Muscle of back (tissue), 11 donors: Measurements from ENCODE around the gene XRN2. TPM values are rescaled to one million over a fixed set of nuclear protein-coding genes. Genes with fewer than 3 reads are reported as not detected.
A peak's percentile ranks its signal among the peaks of the same experiment; 100 is the strongest.
"Not testable (repeated sequence)": the region's sequence is repeated elsewhere in the genome, so short reads cannot be mapped to it uniquely, and the experiment has no call there.

ENCODE experiments used
- DNase-seq, 3 donors: peaks; one replicate each; pipeline versions ENCODE4 v3.0.0 to v3.0.0-alpha.2; 2013
- polyA plus RNA-seq, 10 donors: library from polyadenylated mRNA; unstranded; fragments of 120-200 nt; gene quantifications; one replicate each; pipeline ENCODE4 v1.2.1, GENCODE V29; 2013; ENCODE audit not compliant: insufficient read length in 10 of 10

XRN2 gene
- polyA plus RNA-seq, 10 donors: 39.5 to 54.9 (median 46.7) TPM

DNA sequence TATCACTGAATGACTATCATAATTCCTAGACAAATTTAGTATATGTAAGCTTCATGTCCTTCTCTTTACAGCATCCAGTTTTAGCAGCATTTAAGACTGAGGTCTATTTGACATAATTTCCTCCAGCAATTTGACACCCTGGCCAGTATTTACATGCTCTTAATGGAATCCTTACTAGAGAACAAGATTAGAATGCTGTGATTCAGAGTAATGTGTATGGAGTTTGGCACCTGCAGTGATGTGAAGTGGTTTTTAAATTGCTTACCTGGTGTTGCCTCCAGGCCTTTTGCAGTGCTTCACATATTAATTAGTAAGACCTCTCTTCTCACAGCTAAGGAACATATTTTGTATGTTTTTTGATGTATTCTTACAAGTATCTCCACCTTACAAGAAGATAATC lies 84.4 kb downstream of the XRN2 start:
- no peak for DNase-seq

DNA sequence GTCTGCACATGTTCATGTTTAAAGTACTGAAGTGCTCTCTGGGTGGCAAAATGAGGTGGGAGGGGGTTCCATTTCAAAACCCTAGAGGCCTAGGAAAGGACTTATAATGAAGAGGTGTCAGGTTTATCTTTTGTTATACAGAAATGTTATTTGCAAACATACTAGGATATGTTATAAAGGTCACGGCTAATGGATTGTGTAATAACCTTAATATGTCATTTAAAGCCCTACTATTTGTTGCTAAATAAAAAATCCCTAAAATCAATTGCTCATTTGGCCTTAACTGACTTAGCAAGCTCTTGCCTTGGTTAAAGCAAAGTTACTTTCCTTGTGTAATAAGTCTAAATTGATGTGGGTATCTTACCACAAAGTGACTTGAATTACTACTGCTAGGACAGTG lies 85.4 kb downstream of the XRN2 start:
- no peak for DNase-seq

DNA sequence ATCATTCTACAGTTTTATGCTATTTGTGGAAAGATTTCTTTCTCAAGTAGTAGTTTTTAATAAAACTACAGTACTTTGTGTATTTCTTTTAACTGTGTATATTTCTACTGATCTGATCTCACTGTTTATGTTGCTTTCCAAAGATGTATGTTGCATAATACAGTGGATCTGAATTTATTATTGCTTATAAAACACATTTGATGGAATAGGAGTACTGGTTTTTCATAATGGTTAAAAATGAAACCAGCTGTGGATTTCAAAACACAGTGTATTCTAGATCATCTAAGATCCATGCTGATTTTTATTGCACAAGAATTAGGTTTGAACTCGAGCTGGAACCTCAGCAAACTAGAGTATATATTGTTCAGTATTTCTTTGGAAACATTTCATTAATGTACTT lies 86.2 kb downstream of the XRN2 start:
- no peak for DNase-seq

DNA sequence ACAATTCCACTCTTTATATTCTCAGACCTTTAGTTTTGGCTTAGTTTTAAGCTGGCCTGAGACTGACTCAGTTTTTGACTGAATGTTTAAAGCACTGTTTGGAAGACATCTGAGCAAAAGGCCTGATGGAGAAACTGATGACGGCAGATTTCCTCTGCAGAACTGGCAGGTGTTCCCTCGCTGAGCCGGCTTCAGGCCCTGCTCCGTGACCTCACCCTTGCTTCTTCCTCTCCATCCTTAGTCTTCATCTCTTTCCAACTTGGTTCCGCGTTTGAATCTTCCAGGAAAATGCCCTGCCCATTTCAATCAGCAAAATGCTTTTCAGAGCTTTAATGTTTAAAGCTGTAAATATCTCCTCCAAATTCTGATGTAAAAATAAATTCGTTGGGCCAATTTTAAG lies 87.6 kb downstream of the XRN2 start:
- peak in 1 of 3 donors; percentile 6 for DNase-seq

DNA sequence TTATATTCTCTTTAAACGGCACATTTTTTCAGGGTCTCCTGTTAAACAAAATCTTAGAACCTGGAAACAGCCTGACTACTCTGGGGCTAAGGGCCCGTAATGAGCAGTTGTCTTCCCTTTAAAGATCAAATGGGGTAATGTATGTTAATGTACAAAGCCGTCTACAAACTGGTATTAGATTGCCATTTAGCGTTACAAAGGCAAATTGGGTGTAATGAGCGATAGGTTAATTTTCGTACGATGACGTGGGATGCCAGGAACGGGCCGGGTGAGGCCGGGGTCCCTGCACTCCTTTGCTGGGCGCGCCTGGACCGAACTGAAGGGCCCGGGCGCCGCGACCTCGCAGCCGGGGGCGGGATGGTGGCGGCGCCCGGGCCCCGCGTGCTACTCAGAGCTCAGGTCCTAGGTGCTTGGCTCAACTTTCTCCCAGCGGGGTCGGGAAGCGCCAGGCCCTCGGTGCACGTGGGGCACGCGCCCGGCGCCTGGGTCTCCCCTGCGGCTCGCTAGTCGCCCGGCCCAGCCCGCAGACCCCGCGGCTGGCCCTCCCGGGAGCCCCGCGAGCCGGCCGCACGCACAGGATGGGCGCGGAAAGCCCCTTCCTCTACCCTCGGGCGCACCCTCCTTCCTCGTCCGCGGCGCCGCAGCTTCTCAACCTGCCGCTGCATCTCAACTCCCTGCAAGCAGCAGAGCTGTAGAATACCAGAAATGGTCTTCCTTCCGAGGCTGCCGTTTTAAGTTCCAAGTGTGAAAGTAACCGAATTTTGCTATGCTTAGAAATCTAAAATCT lies 88.2 kb downstream of the XRN2 start:
- peak in 1 of 3 donors; percentile 10 for DNase-seq

DNA sequence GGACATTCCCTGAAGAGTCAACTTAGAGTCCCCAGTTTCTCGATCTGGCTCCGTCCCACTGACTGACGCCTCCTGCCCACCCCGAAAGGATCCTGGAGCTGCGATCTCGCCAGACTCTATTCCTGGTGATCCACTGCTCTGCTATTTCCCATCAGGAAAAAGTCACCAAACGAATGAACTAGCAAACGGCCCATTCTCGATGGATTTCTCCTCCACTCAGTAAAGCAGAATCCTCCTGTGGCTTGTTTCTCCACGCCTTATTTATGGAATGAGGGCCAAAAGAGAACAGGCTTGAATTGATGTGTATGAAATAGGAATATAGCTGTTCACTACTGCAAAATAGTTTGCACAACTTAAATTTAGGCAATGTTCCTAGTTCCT lies 88.8 kb downstream of the XRN2 start:
- DNase-seq: peak in 1 of 3 donors; percentile 62

DNA sequence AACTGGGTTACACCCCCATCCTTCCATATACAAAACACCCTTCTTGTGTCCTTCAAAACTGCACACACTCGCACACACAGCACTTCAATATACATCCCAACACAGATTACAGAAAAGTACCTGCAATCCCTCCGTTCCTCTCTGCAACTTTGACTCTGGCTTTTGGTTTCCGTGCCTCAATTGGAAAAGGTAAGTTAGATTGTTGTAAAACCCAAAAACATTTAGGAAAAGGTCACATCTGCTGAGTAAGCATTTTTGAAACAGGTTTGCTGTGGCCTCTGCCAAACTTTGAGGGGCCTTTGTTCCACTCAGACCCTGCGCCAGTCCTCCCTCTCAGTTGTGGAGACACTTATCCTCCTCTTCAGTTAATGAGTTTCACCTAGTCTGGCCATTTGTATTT lies 90.0 kb downstream of the XRN2 start:
- DNase-seq: peak in 1 of 3 donors; percentile 51

DNA sequence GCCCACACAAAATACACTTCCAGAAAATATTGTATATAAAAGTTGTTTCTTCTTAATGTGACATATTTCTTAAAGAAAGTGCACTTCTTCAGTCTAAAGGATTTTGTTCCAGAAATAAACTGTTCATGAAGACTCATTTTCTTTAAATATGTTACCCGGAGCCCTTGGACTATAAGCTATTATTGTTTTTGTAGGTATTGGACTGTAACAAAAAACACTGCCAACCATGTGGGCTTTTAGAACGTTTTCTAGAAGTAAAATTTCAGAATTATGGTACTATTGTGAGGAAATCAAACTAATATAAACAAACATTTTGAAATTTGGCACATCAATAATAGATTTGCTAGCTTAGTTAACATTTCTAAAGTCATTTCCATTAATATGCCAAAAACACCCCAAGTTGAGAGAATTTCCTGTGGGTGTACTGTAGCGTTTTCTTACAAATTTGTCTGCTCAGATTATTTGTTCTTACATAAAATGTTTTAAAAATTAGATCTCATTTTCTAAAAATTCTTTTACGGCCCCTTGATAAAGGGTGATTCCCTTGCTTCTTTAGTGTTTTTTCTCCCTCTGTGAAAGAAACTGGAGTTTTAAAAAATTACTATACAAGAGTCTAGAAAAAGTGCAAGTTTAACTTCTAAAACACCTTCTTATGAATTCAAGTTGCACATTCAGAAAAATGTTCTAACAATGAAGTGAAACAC lies 90.8 kb downstream of the XRN2 start:
- DNase-seq: peak in 1 of 3 donors; percentile 51

DNA sequence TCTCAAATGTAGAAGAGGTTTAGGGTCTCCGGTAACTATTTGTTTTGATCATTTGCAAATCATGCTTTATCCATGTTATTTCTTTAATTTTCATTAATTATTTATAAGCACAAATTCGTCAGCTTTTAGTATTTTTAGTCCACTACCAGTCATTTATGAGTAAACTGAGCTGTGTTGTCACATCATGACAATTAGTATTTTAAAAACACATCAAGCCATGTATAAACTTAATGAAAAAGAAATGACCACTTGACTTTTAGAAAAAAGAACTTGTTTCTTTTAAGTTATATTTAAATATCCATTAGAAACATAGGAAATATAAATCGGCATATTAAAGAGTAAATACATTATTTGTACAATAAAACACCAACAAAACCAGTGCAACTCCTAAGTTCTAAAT lies 91.4 kb downstream of the XRN2 start:
- DNase-seq: peak in 1 of 3 donors; percentile 61

DNA sequence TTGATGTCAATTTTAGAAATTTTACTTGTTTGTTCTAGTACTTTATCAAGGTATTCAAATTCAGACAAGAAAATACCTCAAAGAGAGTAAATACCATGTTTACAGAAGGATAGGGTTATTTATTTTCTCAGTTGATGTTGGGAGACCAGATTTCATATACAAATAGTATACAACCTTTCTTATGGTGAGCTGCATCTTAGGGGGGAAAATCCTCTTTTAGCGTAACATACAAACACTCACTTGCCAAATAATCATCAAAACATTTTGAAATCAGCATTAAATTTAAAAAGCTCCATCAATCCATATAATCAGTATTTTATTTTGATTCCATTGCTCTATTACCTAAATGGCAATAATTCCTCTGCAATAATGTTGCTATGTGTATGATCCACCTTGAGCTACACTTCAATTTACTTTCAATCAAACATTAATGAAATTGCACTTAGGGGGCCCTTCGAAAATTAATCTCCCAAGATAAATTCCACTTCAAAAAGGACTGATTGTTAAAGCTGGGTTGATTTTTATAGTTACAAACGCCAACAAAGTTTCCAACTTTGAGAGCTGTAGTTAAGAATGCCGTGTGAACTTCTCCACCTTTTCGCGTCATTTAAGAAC lies 92.0 kb downstream of the XRN2 start:
- DNase-seq: peak in 1 of 3 donors; percentile 61

DNA sequence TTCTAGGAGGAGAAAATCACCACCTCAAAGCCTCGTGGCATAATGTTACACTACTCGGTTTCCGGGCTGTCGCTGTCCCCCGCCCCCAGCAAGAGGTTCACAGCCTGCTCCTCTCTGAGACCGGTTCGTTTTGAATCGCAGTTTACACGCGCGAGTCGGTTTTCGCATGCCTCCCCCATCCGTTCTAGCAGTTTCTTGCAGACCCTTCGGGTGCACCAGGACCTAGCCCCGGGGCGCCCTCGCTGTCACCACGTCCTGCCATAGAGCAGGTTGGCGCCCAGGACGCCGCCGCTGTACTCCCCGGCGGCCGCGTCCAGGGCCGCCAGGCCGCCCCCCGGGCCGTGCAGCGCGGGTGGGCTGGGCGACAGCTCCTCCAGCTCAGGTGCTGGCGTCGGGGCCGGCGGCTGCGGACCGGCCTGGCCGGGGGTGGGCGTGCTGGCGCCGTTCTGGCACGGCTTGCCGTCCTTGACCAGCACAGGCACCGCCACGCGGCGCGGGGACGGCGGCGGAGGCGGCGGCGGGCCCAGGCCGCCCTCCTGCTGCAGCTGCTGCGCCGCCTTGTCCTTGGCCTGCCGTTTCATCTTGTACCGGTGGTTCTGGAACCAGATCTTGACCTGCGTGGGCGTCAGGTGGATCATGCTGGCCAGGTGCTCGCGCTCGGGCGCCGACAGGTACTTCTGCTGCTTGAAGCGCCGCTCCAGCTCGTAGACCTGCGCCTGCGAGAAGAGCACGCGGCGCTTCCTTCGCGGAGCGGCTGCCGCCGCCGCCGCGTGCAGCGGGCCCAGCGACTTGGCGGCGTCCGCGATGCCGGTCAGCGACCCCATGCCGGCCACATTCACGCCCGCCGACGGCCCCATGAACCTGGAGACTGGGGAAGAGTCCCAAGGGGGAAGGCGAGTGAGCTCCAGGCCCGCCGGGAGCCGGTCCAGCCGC lies 92.8 kb downstream of the XRN2 start:
- peak in 1 of 3 donors; percentile 75 for DNase-seq

DNA sequence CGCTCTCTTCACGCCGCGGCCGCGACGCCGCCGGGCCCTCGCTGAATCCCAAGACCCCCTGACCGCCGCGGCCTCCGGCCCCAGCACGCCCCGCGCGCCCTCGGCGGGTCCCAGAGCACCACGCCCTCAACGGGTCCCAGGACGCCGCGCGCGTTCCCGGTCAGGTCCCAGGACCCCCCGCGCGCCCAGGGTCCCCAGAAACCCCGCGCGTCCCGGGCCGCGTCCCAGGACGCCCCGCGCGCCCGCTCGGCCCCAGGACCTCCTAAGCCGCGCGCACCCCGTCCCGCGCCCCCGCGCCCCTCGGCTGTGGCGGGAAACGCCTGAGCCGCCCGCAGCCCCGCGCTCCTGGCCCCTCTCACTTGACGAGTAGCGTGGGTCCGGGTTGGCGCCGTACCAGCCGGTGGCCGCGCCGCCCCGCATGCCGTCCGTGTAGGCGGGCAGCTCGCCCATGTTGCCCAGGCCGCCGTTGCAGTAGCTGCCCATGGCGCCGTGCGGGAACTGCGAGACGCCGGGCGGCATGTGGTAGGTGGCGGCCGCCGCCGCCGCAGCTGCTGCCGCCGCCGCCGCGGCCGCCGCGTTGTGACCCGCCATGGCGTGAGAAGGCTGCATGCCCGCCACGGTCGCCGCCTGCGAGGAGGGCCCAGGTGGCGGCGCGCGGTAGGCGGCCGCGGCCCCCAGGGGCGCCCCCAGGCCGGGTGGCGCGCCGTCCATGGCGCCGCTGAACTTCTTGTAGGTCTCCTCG lies 93.6 kb downstream of the XRN2 start:
- DNase-seq: peak in 1 of 3 donors; percentile 36

DNA sequence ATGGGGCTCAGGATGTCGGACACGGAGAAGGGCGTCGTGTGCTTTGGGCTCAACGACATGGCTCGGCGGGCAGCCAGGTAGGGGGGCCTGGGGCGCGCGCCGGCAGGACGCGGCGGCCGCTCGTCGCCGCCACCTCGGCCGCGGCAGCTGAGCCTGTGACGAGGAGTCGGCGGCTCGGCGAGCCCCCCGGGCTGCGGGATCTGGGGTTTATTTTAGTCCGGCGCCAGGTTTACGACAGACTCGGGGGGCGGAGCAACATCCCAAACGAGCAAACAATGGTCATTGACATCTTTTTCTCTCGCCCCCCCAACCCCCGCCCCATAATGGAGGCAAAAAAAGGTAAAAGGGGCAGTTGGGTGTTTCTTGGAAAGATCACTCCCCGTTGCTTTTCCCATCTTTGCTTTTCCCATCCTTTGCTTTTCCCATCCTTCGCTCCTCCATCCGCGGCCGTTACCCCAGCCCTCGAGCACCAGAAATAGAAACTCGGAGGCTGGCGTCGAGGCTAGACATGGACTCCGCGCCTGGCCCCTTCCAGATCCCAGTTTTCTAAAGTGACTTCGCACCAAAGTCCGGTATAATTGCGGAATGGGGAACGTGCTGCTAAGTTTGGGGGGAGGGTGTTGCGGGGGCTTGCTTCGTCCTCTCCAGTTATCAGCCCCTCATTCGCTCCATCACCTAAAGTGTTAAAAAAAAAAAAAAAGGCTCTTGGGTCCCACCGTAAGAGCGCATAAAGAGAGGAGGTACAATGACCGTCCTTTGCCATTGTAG lies 94.4 kb downstream of the XRN2 start, which contains the start of gene NKX2-4:
TSS of gene NKX2-4 (minus strand) at position 186 of the 768 bp plus-strand sequence. CDS start at position 59, 127 bp downstream.
- DNase-seq: no peak

DNA sequence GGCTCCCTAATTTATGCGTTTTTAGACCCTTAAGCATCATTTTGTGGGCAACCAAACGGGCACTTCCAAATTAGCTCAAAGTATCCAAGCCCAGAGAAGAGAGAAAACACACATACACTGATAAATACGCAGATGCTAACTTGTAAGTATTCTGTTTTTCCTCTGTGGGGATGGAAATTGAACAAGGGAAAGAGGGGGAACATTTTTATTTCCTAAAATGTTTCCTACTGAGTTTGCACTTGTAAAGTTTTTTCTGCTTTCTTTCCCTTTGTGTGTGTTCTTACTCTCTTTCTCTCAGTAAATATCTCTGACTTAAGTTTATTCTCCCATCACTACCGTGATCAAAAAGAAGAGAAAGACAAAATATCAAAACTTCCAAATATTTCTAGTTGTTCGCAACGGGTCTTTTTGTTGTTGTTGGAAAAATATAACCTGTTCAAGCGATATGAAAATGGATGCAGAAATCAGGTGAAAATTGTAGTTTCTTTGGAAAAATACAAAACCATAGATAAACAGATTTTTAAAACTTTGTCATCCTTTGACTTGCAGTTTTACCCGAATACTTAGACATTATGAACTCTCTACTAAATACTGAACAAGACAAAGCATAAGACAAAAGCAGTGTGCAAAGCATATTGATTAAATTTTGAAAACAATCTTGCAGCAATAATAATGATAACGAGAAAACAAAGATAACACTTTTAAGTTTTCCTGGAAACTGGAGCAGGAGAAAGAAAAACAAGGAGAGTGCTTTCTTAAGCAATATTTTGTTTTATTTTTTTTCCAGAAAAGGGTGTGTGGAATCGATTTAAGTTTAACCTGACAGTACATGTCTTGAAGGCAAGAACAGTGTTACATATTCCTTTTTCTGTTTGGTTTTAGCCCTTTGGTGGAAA lies 95.2 kb downstream of the XRN2 start:
- peak in 1 of 3 donors; percentile 67 for DNase-seq

DNA sequence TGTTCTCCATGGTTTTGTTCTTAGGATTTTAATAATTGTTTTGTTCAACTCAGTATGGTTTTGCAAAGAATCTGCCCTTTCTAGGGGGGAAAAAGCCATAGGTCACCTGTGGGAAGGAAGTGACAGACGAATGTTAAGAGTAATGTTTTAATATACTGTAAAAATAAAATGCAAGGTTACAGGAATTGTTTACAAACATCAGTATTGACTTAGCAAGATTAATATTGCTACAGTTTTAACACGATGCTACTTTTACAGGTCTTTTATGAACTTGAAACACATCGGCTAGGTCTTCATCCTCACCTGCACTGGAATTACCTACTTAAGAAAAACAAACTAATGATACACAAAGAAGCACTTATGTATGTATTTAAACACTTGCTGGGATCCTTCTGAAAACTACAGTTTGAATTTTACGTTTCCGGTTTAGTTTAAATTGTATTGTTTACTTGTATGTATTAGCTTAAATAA lies 95.9 kb downstream of the XRN2 start:
- DNase-seq: peak in 1 of 3 donors; percentile 48

DNA sequence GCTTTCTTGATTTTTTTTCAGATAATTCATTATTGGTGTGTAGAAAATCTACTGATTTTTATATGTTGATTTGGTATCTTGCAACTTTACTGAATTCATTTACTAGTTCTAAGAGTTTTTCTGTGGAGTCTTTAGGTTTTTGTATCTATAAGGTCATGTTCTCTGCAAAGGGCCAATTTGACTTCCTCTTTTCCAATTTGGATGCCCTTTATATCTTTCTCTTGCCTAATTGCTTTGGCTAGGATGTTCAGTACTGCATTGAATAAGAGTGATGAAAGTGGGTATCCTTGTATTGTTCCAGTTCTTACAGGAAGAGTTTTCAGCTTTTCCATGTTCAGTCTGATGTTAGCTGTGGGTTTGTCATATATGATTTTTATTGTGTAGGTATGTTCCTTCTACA lies 108.6 kb downstream of the XRN2 start:
- no peak for DNase-seq

DNA sequence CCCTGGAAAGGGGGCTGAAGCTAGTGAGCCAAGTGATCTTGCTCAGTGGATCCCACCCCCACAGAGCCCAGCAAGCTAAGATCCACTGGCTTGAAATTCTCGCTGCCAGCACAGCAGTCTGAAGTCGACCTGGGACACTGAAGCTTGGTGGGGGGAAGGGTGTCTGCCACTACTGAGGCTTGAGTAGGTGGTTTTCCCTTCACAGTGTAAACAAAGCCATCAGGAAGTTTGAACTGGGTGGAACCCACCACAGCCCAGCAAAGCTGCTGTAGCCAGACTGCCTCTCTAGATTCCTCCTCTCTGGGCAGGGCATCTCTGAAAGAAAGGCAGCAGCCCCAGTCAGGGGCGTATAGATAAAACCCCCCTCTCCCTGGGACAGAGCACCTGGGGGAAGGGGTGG lies 110.9 kb downstream of the XRN2 start:
- DNase-seq: not testable (repeated sequence)

DNA sequence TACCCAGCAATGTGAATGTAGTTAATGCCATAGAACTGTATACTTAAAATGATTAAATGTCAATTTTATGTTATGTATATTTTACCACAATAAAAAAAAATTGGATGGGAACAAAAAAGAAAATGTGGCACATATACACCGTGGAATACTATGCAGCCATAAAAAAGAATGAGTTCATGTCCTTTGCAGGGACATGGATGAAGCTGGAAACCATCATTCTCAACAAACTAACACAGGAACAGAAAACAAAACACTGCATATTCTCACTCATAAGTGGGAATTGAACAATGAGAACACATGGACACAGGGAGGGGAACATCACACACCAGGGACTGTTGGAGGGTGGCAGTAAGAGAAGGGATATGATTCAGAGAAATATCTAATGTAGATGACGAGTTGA lies 116.0 kb downstream of the XRN2 start:
- DNase-seq: not testable (repeated sequence)
